ENCODE measurements around the gene TMEM132C.

Gene TMEM132C

DNA sequence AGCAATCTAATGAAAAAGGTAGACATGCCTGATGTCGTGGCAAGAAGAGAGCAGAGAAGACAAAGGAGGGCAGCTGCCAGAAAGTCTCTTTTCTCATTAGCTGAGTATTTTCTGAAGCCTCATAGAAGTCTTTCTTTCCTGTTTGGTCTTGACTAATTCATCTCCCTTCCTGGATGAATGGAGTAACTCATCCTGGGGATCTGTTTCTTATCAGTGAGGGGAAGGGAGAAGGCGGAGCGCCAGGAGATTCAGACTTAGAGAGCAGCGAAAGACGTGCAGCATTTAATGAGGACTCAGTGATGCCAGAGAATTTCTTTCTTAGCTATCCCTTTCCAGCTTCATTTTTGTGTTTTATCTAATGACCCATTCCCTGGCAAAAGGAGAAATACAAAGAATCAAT is 467.4 kb downstream of the TMEM132C start:
- no peak for DNase-seq

GRCh38 chr12:128737292-128737966 is 470.5 kb downstream of the TMEM132C start:
- no peak for DNase-seq

- DNase-seq: no peak
These were observed 476.9 kb downstream of the TMEM132C start for GRCh38 chr12:128743916-128744315.

DNA sequence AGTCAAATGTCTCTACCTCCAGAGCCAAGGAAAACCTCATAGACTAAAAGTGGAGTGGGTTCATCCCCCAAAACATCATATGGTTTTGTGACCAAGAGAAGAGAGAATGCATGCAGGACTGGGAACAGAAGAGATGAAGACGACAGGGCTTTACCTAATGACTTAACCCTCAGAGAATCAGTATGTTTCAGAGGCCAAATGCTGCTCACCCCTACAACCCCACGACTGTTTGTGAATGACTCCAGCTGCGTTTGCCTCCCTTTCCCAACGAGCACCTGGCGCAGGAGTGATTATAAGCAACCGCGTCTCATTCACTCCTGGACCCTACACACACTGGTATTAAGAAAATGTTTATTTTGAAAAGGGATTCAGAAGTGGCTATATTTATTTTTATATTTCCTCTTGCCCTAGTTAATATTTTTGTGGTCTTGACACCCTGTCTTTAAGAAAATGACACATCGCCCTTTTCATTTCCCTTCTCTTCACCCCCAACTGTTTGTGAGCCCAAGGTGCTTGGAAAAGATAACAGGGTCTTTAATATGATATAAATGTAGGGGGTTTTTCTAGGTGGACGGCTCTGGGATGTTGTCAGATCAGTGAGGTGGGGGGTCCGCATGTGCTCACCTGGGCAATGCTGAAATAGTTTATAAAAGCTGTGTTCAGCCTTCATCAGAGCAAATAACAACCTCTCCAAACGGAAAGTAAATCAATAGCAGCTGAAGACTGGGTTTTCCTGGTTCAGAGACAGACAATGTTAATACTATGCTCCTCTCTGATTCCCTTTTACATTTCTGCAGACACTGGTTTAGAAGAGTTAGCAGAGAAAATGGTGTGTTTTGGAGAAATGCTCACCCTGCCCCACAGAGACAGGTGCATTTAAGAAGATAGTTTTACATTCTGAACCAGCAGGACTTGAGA is 479.1 kb downstream of the TMEM132C start:
- DNase-seq: no peak

DNA sequence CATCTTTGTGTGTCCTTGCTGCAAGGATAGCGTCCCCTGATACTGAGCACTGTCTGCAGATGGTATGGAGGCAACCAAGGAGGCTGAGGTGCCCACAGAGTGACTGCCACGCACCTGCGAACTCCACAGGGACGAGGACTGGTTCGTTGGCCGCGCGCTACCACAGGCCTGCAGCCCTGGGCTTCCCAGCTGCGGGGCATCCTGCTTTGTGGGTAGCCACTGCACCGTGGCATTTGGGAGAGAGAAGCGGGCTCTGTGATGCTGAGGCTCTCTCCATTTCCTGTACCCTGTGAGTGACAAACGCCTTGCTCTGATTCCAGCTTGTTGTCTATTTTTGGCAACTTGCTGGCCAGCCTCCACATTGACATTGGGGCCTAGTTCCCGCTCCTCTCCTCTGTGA is 480.5 kb downstream of the TMEM132C start:
- DNase-seq: no peak

DNA sequence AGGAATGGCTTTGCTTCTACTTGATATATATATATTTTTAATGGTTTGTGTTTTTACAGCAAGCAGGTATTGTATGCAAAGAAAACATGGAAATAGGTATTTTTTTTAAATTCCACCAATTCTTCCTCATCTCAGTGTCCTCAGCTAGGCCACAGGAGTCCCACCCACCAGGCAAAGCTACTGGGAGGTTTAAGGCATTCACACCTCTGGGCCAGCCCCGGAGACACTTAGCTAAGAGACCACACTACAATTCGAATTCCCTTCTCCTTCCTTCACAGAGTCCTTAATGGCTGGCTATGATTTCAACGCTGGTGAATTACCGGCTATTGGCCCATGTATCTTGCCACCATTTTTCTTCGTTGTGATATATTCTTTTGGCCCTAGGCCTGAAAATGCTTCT is 485.4 kb downstream of the TMEM132C start:
- DNase-seq: no peak

DNA sequence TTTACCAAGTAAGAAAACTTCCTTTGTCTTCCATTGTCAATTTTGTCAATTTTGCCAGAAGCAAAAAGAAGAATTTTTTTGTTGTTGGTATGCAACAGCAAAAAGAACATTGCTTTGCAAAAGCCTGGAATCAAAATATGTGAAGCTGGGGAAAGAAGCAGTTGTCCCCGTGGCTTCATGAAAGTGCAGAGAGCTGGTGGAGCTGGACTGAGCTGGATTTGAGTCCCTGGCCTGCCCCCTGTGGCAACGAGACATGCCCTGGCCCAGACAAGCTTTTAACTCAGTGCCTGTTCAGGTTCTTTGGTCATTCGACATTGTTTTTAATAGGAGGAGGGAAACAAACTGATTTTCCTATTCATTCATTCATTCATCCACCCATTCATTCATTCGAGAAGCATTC is 486.5 kb downstream of the TMEM132C start:
- no peak for DNase-seq

- DNase-seq: no peak
These were observed 487.3 kb downstream of the TMEM132C start for GRCh38 chr12:128754275-128754674.

- DNase-seq: no peak
These were observed 488.6 kb downstream of the TMEM132C start for GRCh38 chr12:128755566-128755965.

Measured in activated T-cell treated with anti-CD3 and anti-CD28 coated beads, Interleukin-2, amount 50 U/mL, for 1 hour (primary cell).